ENCODE data around the gene RNASEH1. TPM values are rescaled to one million over a fixed set of nuclear protein-coding genes. Genes with fewer than 3 reads are reported as not detected.
"Not testable (repeated sequence)": the region's sequence is repeated elsewhere in the genome, so short reads cannot be mapped to it uniquely, and the experiment has no call there.

Gene RNASEH1
- total RNA-seq, 1 donor from 2014 or later, result 28.5 TPM

DNA sequence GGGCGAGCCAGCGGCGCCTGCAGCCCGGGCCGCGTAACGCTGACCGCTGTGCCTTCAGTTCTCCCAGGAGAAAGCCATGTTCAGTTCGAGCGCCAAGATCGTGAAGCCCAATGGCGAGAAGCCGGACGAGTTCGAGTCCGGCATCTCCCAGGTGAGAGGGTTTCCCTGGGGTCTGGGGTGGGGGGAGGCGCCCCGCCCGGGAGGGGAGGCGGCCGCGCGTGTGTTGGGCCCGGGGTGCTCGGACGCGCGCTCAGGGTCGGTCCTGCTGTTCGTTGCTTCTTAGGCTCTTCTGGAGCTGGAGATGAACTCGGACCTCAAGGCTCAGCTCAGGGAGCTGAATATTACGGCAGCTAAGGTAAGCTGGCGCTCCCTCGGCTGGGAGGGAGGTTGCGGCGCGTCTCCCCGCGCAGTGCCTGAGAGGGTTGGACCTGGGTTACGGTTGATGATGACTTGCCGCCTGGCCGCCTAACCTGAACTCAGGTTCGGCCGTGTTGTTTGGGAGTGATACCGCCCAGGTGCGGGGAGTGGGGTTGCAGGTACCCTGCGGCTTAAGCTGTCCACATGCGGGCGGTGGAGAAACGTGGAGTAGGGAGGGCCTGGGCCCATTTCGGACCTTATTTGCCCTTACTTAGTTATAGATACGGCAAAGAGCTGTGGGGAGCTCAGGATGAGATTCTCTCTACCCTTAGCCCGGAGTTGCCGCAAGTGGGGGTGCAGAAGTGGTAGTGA, 17.6 kb upstream of the RNASEH1 start:
- peaks cover 45% of the 10 kb centered on the region for H3K4me1 Mint-ChIP-seq
- peak overlapping the region; percentile 91 for H3K27ac Mint-ChIP-seq
- H3K36me3 Mint-ChIP-seq (ENCODE audit: low read depth), result peaks cover 54% of the 10 kb centered on the region
- H3K9me3 Mint-ChIP-seq, result no peaks in the 10 kb centered on the region
- TF ChIP-seq, protein P1, sequence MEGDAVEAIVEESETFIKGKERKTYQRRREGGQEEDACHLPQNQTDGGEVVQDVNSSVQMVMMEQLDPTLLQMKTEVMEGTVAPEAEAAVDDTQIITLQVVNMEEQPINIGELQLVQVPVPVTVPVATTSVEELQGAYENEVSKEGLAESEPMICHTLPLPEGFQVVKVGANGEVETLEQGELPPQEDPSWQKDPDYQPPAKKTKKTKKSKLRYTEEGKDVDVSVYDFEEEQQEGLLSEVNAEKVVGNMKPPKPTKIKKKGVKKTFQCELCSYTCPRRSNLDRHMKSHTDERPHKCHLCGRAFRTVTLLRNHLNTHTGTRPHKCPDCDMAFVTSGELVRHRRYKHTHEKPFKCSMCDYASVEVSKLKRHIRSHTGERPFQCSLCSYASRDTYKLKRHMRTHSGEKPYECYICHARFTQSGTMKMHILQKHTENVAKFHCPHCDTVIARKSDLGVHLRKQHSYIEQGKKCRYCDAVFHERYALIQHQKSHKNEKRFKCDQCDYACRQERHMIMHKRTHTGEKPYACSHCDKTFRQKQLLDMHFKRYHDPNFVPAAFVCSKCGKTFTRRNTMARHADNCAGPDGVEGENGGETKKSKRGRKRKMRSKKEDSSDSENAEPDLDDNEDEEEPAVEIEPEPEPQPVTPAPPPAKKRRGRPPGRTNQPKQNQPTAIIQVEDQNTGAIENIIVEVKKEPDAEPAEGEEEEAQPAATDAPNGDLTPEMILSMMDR (IDR thresholded peaks at IDR 0.05), result no peak
- no peaks in the 10 kb centered on the region for H3K27me3 Mint-ChIP-seq
- intact Hi-C loops (cut with micrococcal nuclease), result loop anchor here (1.0 kb wide), 5 partner anchors 12 to 198 kb away; partner anchors contain the start of genes ADI1, EIPR1 and RNASEH1
- peak overlapping the region; percentile 91 for H3K4me3 Mint-ChIP-seq
- ATAC-seq (ENCODE audit: low read depth) (peak; percentile 43), DNase-seq (no peak)
- CTCF ChIA-PET, result interaction anchor here (1.3 kb wide), 1 partner anchor 17 kb away, joined by 3 read pairs; no protein-coding TSS in a partner anchor
- POLR2A ChIA-PET, result interaction anchor here (0.6 to 5.4 kb wide), 12 partner anchors 9 to 198 kb away, joined by 3 to 128 read pairs (median 6); partner anchors contain the start of genes ADI1, EIPR1 and RNASEH1

DNA sequence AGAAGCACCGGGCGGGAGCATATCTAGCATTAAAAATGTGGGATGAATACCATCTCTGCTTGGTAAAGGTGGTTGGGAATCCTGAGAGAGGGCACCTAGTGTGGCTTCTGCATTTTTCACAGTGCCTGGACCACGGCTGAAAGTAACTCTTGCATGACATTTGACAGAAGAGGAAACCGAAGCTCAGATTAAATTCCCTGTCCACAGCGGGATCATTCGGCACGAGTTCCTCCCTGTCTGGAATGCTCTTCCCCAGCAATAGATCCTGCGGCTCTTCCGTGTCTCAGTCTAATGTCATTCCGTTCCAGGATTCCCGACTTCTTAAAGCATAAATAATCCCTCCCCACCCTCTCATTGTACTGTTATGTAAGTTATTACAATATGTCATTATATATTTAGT, 16.0 kb upstream of the RNASEH1 start:
- Mint-ChIP-seq H3K27me3 (no peaks in the 10 kb centered on the region), H3K27ac (peak overlapping the region; percentile 91), H3K9me3 (no peaks in the 10 kb centered on the region), H3K4me1 (peaks cover 40% of the 10 kb centered on the region), H3K36me3 (ENCODE audit: low read depth) (peaks cover 39% of the 10 kb centered on the region), H3K4me3 (peak overlapping the region; percentile 91)
- no peak for ATAC-seq (ENCODE audit: low read depth)
- CTCF ChIA-PET, result no interaction called here
- POLR2A ChIA-PET, result interaction anchor here (0.9 to 5.4 kb wide), 6 partner anchors 10 to 196 kb away, joined by 4 to 128 read pairs (median 10); partner anchors contain the start of genes ADI1, EIPR1 and RNASEH1
- intact Hi-C loops (cut with micrococcal nuclease), result no loop called here
- TF ChIP-seq, protein P1 (IDR thresholded peaks at IDR 0.05), result no peak
- no peak for DNase-seq

DNA sequence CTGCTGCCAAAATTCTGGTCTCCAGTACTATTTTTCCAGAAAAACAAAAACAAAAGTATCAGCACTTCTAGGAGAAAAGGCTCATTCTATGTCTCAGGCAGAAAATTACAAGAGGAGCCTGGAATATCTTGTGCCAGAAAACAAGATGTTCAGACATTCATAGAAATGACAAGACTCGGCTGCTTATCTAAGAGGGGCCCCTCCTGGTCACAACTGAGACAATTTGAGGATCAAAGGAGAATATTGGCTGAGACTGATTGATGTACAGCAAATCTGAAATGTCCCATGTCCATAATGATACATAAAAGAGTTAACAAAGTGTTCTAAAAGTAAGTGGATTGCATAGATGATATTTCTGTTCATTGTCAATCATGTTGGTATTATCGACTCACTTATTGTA, 14.5 kb upstream of the RNASEH1 start:
- TF ChIP-seq, protein P1 (IDR thresholded peaks at IDR 0.05), result no peak
- Mint-ChIP-seq H3K27me3 (no peaks in the 10 kb centered on the region), H3K4me3 (no peak overlapping the region), H3K36me3 (ENCODE audit: low read depth) (peaks cover 23% of the 10 kb centered on the region), H3K27ac (no peak overlapping the region), H3K4me1 (peaks cover 26% of the 10 kb centered on the region), H3K9me3 (no peaks in the 10 kb centered on the region)
- DNase-seq (no peak), ATAC-seq (ENCODE audit: low read depth) (no peak)
- POLR2A ChIA-PET, result interaction anchor here (1.6 to 5.4 kb wide), 2 partner anchors 9 to 14 kb away, joined by 7 to 128 read pairs; partner anchors contain the start of gene RNASEH1
- CTCF ChIA-PET, result no interaction called here
- intact Hi-C loops (cut with micrococcal nuclease), result no loop called here

DNA sequence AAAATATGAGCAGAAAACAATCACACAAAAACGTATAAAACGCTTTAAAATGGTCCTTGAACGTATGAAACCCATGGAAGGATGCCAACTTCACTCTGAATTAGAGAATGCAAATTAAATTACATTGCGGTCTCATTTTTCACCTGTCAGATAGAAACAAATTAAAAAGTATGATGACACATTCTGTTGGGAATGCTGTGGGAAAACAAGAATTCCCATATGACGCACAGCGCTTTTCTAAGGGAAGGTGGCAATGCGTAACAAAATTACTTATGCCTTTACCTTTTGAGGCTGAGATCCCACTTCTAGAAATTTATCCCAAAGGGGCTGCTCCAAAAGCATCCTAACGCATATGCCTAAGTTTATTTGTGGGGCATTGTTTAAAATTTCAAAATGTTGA, 13.2 kb upstream of the RNASEH1 start:
- Mint-ChIP-seq H3K27ac (no peak overlapping the region), H3K4me1 (peaks cover 13% of the 10 kb centered on the region), H3K27me3 (no peaks in the 10 kb centered on the region), H3K36me3 (ENCODE audit: low read depth) (peaks cover 10% of the 10 kb centered on the region), H3K9me3 (no peaks in the 10 kb centered on the region), H3K4me3 (no peak overlapping the region)
- intact Hi-C loops (cut with micrococcal nuclease), result no loop called here
- ATAC-seq (ENCODE audit: low read depth), result no peak
- ChIA-PET POLR2A (interaction anchor here (0.7 kb wide), 1 partner anchor 10 kb away, joined by 6 read pairs; no protein-coding TSS in a partner anchor), CTCF (no interaction called here)
- TF ChIP-seq, protein P1 (IDR thresholded peaks at IDR 0.05), result no peak
- DNase-seq, result no peak

DNA sequence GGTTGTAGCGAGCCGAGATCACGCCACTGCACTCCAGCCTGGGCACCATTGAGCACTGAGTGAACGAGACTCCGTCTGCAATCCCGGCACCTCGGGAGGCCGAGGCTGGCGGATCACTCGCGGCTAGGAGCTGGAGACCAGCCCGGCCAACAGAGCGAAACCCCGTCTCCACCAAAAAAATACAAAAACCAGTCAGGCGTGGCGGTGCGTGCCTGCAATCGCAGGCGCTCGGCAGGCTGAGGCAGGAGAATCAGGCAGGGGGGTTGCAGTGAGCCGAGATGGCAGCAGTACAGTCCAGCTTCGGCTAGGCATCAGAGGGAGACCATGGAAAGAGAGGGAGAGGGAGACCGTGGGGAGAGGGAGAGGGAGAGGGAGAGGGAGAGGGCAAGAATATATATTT, 11.5 kb upstream of the RNASEH1 start:
- H3K36me3 Mint-ChIP-seq (ENCODE audit: low read depth); intact Hi-C loops (cut with micrococcal nuclease); DNase-seq; H3K27ac Mint-ChIP-seq; H3K27me3 Mint-ChIP-seq; ATAC-seq (ENCODE audit: low read depth); CTCF ChIA-PET; H3K9me3 Mint-ChIP-seq; H3K4me1 Mint-ChIP-seq; POLR2A ChIA-PET; H3K4me3 Mint-ChIP-seq: not testable (repeated sequence)
